ENCODE results near the gene PARD3B. TPM values are rescaled to one million over a fixed set of nuclear protein-coding genes. Genes with fewer than 3 reads are reported as not detected.
A peak's percentile ranks its signal among the peaks of the same experiment; 100 is the strongest.

PARD3B gene
- total RNA-seq, 1 donor from 2014 or later, result 6.8 TPM

DNA sequence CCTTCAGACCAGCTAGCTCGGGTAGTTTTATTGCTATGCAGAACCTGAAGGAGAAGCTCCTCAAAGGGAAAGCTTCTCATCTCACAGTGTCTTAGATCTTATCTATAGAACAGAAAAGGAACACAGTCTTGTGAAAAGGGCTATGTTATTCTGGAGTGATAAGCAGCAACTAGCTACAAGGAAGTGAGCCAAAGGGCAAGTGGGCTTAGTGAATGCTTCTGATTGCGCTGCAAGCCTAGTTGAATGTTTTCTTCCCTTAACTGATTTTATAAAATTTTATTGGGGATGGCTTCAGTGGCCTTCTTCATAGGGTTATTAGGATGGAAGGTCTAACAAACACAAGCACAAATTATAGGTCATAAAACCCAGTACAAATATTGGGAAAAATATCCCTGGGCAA is 400.1 kb downstream of the PARD3B start:
- no peak for ATAC-seq (ENCODE audit: poor library complexity)
- intact Hi-C loops (cut with DNase I), result no loop called here
- DNase-seq, result no peak

DNA sequence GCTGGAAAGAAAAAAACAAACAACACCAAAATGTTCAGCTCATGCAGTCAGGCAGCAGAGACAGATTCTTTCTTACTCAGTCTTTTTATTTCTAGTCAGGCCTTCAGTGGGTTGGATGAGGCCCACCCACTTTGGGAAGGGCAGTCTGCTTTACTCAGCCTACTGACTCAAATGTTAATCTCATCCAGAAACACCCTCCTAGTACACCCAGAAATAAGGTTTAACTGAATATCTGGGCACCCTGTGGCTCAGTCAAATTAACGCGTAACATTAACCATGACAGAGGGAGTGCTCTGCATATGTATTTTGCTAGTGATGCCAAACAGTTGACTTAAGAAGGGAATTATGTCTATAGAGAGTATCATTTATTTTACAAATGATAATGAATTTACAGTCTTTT is 401.6 kb downstream of the PARD3B start:
- intact Hi-C loops (cut with DNase I), result no loop called here
- no peak for DNase-seq
- no peak for ATAC-seq (ENCODE audit: poor library complexity)

DNA sequence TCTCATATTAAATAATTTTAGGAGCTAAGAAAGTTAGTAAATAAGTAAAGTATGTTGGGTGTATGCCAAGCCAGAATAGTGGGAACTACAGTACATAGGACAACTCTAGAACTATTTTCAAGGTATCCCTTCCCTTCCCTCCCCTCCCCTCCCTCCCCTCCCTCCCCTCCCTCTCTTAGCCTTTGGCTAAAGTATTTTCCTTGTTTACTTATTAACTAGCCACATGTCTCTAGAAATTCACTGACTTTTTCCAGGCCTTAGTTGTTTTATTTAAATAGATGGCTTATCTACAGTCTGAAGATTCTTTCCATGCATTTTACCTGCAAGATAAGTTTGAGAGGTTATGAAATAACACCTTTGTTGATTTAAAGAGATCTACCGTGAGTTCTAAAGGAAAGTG is 402.1 kb downstream of the PARD3B start:
- intact Hi-C loops (cut with DNase I), result no loop called here
- no peak for DNase-seq
- ATAC-seq (ENCODE audit: poor library complexity), result no peak

DNA sequence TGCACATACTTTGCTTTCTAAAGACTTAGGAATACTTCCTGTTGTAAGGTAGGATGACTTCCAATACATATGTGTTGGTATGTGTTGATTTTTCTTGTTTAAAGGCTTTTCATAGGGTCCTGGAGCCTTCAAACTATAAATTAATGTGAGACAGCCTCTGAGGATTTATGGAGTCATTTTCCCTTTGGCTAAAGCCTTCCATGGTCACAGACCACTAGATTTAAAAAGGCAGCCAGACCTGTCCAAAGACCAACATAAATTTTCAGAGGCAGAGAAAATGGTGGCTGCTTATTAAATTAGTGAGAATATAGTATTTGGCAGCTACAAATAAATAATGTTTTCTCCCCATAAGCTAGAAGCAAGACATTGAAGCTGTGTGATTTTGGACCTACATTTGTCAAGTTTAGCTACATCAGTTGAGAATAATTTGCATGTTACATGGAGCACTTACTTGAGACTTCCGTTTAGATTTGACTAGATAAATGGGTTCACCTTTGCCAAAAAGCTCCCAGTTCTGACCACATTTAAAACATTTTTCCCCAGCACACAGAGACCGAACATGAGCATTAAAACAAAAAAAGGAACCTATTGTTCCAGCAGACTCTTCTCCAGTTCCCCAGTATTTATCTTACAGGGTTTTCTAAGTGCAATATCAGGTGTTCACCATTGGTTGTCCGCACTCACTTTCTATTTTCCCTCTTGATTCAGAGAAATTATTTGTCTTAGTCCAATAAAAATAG is 402.9 kb downstream of the PARD3B start:
- intact Hi-C loops (cut with DNase I), result no loop called here

DNA sequence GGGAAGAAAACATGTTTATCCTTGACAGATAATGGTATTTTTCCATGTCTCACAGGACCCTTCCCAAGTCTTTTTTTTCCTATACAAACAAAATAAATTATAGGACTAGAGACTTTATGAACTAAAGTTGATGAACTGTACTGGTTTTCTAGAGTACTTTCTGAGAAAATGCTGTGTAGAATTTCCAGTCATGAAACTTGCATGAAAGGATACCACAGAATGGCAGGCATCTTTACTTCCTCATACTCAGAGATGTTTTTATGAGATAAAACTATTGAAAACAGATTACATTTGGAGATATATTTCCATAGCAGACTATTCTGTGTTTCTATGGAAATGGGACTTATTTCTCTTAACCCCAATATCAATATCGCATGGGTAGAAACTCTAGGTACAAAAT is 403.5 kb downstream of the PARD3B start:
- no peak for ATAC-seq (ENCODE audit: poor library complexity)
- DNase-seq, result no peak
- intact Hi-C loops (cut with DNase I), result no loop called here

More for the DNA sequence above, 402.9 kb downstream of the PARD3B start:
- DNase-seq (no peak), ATAC-seq (ENCODE audit: poor library complexity) (no peak)

DNA sequence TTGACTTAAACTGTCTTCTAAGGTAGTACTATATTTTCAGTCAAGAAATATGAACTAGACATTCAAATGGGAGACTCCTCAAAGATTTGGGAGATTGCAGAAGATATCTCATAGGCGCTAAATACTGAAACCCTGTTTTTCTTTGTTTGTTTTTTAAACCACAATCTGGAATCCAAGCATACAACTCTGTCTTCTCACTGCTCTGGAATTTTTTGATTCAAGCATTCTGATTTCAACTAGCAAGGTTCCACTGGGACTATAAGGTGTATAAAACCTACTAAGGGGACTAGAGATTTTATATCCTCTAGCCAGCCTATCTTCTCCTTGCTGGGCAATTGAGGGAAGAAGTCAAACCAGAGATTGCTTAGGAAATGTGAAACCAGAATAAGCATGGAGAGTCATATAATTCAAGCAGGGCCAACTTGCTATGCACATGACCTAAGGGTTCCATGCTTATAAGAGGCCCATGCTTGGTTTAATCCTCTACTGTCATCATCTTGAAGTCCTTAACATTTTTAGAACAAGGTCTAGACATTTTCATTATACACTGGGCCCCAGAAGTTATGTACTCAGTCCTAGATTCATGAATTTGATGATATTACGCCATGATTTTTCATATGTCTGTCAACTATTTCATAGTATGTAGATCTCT is 405.5 kb downstream of the PARD3B start:
- intact Hi-C loops (cut with DNase I), result no loop called here
- DNase-seq (no peak), ATAC-seq (ENCODE audit: poor library complexity) (no peak)

DNA sequence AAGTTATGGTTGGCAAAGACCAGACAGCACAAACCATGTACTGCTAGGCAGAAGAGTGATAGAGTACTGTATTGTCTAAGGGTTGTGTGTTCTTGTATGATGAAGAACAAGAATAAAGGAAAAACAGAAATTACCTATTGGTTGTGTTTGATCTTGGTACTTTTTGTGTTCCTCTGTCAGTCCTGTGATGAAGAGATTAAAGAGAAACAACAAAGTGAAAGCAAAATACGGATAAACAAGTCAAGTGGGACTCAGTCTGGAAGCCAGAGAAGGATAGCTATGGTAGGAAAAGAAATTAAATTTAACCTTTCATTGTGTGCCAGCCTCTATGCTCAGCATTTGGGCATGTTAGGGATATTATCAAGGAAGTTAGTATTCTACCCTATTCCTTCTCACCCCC is 413.1 kb downstream of the PARD3B start:
- no peak for ATAC-seq (ENCODE audit: poor library complexity)
- intact Hi-C loops (cut with DNase I), result no loop called here
- DNase-seq, result no peak

DNA sequence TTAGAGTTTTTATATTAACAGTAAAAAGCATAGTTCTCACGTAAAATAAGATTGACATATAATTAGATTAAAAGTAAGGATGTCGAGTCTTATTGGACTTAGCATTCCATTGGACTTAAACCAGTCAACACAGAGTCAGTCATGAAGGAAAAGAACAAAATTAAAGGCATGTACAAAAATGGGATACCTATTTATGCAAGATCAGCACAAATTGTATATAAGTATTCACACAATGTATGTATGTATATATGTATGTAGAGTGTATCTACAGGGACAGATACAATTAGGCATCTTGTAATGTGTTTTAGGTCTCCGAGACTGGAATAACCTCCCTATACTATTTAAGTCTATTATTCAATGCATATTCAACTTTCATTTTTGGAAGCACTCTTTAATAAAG is 419.1 kb downstream of the PARD3B start:
- intact Hi-C loops (cut with DNase I), result no loop called here
- ATAC-seq (ENCODE audit: poor library complexity) (no peak), DNase-seq (no peak)

DNA sequence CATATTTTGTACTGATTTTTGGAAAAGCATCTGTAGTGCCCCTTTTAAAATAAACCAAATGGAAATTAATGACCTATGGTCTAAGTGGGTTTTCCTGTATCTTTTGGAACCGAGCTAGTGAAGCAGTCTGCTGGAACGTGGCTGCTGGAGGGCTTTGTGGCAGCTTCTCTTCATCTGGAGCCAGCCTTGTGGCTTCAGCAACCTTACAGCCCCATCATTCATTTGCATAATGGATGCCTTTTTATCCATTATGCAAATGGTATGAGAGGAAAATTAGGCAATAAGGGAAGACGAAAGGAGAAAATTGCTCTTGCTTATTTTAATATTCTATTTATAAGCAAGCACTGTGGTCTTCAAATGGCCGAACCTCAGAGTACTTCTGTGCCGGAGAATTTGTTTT is 421.0 kb downstream of the PARD3B start:
- intact Hi-C loops (cut with DNase I), result no loop called here
- ATAC-seq (ENCODE audit: poor library complexity) (no peak), DNase-seq (no peak)

DNA sequence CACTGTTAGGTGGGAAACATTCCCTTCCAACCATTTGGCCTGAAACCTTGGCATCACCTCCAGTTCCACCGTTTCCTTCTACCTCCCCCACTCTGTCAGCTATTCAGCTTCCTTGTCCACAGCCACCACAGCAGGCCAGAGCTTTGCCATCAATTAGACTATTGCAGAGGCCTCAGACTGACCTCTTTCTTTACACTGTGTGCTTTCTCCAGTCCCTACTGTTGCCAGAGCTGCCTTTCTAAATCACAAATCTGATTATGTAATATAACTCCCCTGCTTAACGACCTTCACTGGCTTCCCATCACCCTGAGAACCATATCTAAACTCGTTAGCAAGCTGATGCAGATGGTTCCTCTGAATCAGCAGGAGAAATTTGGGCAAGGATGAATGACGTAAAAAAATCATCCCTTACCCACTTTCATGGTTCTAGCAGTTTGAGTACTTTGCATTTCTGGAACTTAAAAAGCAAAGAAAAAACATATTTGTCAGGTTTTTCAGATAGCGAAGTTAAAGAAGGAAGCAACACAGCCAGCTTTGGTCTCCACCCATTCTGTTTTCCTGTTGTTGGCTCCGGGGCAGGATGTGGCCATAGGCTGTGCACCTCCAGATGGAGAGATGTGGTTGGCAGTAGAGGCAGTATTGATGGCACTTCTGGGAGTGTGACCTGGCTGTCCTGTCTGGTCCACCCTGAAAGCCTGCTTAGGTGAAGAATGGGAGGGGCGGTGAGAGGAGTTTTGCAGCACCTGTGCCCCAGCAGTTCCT is 422.1 kb downstream of the PARD3B start:
- DNase-seq (no peak), ATAC-seq (ENCODE audit: poor library complexity) (no peak)
- intact Hi-C loops (cut with DNase I), result no loop called here

DNA sequence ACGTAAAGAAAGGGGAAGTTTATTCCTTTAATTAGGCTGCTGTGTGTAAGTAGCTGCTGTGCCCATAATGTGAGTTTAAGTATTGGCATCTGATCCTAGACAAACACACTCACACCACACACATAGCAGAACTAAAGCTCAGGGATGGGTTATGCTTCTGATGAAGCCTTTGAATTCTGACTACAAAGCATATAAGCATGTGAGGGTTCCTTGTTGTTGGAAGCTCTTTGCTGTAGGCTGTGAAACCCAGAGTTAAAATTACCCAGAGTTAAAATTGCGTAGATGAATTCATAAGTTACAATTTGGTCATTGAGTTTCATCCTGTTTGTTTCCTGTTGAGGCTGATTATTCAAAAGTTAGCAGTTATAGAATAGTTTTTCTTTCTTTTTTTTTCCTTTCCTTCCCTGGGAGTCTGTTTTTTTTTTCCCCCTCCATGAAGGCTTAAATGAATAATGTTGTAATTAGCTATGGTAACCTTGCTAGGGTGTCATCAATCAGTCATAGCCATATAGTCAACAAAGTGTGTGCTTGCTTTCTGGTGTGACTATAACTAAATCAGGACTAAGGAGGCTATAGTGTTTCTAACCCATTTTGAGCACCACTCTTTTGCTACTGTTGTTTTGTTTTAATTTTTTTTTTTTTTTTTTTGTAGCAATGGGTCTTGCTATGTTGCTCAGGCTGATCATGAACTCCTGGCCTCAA is 426.1 kb downstream of the PARD3B start:
- ATAC-seq (ENCODE audit: poor library complexity), result no peak

DNA sequence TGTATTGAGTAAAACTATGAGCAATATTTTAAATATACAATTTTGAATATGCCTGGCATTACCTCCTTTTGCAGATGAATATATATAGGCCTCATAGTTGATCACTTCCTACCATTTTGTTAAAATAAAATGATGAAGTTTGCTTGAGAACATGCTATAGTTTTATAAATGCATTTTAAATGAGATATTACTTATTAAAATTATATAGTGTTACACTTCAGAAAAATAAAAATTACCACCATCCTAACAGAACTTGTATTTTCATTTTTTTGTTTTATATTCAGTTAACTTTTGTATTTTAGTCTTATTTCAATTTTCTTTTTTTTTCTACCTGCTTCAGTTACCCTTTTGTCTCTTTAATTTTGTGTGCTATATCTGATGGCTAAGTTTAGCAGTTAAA is 426.9 kb downstream of the PARD3B start:
- DNase-seq, result no peak
- no peak for ATAC-seq (ENCODE audit: poor library complexity)
- intact Hi-C loops (cut with DNase I), result no loop called here

More for the DNA sequence above, 426.1 kb downstream of the PARD3B start:
- intact Hi-C loops (cut with DNase I), result no loop called here
- no peak for DNase-seq

DNA sequence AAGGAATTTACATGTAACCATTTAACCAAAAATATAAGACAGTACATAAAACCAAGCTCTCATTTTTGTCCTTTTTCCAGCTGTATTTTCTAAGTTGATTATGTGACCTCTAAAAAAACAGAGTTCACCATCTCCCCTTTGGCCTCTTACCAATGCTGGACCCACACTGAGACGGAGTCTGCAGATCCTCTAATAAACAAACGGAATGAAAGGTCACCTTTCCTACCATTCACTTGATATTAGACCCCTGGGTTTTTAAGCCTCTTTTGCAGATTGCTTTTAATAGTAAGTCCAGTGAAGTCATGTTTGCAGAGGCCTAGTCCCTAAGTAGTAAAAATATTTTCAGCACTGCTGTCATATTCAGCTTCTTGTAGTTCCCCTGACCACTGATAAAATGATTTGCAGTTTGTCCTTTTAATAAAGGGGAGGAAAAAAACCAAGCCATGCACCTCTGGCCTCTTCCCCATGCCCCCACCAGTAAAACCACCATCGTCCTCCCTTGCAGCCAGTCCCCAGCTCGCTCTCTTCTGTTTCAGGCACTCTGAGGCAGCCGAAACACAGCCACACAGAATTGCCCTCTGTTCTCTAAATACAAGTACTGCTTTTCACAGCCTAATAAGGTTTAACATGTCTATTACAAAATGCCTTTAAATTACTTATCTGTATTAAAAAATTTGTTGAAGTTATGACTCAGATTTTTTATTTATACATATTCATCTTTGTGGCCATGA is 427.5 kb downstream of the PARD3B start:
- ATAC-seq (ENCODE audit: poor library complexity) (peak; percentile 29), DNase-seq (no peak)
- intact Hi-C loops (cut with DNase I), result no loop called here

DNA sequence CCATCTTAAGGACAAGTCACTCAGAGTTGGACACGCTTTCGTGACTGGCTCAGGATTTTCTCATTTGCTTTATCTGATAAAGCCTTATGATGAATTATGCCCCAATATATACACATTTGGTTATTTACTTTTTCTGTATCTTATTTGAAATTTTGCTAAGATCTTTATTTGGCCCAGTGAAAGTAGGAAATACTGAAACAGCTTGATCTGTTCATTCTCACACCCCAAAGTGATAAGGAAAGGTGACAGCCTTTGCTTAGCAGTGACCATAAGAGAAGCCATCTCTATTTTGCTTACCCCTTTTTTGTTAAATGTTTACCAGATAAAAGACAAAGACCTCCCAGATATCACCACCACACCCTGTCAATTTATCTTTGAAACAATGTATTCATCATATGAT is 428.3 kb downstream of the PARD3B start:
- no peak for DNase-seq
- intact Hi-C loops (cut with DNase I), result no loop called here
- ATAC-seq (ENCODE audit: poor library complexity), result no peak

DNA sequence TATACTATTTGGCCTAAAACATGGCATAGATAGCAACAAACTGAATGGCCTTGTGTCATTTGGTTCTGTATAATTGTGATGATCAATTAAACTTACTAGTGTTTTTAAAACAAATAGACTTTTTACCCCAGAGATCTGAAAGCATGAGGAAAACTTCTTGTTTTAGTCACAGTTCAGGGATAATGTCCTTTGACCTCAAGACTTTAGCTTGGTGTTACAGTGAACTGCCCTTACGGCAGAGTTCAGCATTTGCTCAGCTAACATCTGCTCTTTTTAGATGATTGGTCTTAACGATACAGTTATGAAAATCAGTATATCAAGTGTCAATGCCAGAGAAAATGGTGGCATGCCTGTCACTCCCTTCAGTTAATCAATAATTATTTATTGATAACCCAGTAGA is 429.2 kb downstream of the PARD3B start:
- ATAC-seq (ENCODE audit: poor library complexity) (no peak), DNase-seq (no peak)
- intact Hi-C loops (cut with DNase I), result no loop called here

DNA sequence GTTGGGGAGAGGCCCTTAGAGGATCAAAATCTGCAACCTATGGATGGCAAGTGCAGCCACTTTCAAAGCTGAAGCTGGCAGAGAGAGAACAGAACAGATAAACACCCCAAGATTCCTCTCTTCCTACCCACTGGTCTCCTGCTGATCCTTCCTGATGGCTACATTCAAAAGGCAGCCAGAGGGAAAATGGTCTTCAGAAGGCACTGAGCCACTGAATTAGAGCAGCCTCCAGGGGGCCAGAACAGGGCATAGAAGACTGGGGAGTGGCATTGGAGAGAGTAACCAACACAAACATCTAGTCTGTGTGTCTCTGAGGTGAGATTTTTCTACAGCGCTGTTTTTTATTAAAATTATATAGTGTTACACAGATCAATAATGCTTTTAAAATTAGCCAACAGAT is 432.6 kb downstream of the PARD3B start:
- intact Hi-C loops (cut with DNase I), result no loop called here
- DNase-seq (no peak), ATAC-seq (ENCODE audit: poor library complexity) (no peak)

DNA sequence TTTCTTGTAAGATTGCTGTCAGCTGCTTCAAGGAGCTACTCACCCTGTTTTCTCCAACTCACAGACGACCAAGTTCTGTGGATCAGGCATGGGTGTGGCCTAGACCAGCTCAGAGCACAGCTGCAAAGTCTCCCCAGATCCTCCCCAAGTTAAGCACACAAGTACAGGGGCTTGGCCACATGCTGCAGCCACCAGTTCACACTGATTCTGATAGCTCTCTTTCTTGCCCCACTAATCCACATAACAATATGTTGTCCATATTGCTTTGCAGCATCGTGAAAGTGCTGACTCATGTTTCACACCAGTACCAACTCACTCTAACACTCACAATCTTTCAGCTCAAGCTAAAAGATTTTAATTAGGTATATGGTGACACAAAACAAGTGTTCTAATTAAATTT is 437.0 kb downstream of the PARD3B start:
- intact Hi-C loops (cut with DNase I), result no loop called here
- no peak for DNase-seq
- no peak for ATAC-seq (ENCODE audit: poor library complexity)

DNA sequence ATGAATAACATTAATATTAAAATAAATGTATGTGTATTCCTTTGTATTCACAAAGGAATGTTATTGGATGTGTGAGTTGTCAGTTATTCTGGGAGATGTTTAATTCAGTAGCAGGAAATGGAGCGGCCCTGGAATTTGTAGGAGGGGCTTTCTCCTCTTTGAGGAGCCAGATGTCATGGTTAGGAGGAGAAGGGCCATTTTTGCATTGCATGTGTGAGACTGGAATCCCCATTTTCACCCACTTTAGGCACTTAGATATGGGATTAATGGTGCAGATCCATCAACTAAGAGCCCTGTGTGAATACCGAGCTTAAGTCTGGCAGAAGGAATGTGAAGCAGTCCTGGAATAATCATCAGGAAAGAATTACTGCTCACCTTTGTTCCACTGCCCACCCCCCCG is 439.2 kb downstream of the PARD3B start:
- intact Hi-C loops (cut with DNase I), result no loop called here
- ATAC-seq (ENCODE audit: poor library complexity), result no peak
- DNase-seq, result no peak

DNA sequence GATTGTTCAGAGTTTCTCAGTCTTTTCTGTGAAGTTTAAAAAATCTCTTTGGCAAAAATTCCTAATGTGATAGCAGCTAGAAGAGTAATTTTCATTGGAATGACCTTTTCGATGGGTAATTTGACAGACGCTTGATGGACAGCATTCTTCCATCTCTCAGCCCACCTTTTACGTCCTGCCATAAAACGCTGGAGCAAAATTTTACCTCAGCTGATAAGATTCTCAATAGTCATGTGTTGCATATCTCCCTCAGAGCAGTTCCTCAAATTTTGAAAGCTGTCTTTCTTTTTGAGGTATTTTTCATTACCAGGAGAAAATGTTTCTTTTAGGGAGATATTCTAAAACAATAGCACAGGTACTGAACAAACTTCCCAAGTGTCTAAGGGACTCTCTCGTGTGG is 441.4 kb downstream of the PARD3B start:
- no peak for ATAC-seq (ENCODE audit: poor library complexity)
- no peak for DNase-seq

More for the DNA sequence above, 441.4 kb downstream of the PARD3B start:
- intact Hi-C loops (cut with DNase I), result no loop called here
